ENCODE data around the gene CFAP73. TPM values are rescaled to one million over a fixed set of nuclear protein-coding genes. Genes with fewer than 3 reads are reported as not detected.

The CFAP73 gene
- total and polyA plus RNA-seq, 2 donors from 2014 or later = 0.52 to 2.4 TPM

DNA sequence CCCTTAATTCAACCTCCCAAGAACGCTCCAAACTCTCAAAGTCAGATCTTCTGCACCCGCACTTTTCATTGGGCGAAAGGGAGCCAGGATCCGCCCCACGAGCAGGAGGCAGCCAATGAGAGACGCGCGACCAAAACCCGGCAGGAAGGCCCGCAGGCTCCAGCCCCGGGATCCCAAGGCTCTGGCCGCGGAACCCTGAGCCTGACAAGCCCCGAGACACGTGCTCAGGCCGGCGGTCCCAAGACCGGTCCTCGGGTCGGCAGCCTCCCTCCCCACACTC, 35.3 kb downstream of the CFAP73 start:
- FAIRE-seq (no peak), DNase-seq (peak; percentile 90 to 96 (median 95))
- no peaks in the 10 kb centered on the region for H3K27me3 ChIP-seq (ENCODE audit: control insufficient read depth, insufficient read depth, low read length)
- TF ChIP-seq, protein P1, sequence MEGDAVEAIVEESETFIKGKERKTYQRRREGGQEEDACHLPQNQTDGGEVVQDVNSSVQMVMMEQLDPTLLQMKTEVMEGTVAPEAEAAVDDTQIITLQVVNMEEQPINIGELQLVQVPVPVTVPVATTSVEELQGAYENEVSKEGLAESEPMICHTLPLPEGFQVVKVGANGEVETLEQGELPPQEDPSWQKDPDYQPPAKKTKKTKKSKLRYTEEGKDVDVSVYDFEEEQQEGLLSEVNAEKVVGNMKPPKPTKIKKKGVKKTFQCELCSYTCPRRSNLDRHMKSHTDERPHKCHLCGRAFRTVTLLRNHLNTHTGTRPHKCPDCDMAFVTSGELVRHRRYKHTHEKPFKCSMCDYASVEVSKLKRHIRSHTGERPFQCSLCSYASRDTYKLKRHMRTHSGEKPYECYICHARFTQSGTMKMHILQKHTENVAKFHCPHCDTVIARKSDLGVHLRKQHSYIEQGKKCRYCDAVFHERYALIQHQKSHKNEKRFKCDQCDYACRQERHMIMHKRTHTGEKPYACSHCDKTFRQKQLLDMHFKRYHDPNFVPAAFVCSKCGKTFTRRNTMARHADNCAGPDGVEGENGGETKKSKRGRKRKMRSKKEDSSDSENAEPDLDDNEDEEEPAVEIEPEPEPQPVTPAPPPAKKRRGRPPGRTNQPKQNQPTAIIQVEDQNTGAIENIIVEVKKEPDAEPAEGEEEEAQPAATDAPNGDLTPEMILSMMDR (IDR thresholded peaks at IDR 0.05; ENCODE audit: borderline replicate concordance, extremely low read depth, insufficient read depth) = no peak
- no peaks in the 10 kb centered on the region for H3K9me3 ChIP-seq (ENCODE audit: control insufficient read depth in 2 of 3, insufficient read depth in 1 of 3, low read length in 3 of 3)
- peaks cover 2 to 11% (median 10%) of the 10 kb centered on the region in 3 donors for H3K36me3 ChIP-seq (ENCODE audit: control insufficient read depth in 2 of 3, insufficient read depth in 3 of 3, low read length in 3 of 3)
- H3K9ac ChIP-seq (ENCODE audit: low read length in 3 of 3) = peak overlapping the region; percentile 65 to 92 (median 84)
- intact Hi-C loops (cut with DNase I) = no loop called here
- peak overlapping the region; percentile 90 to 94 (median 92) for H3K4me3 ChIP-seq (ENCODE audit: low read length in 3 of 3)
- H3K4me1 ChIP-seq (ENCODE audit: control insufficient read depth in 2 of 3, insufficient read depth in 2 of 3, low read depth in 1 of 3, low read length in 3 of 3) = peaks cover 0 to 11% (median 0%) of the 10 kb centered on the region in 3 donors
- peak overlapping the region; percentile 95 to 96 for H3K27ac ChIP-seq (ENCODE audit: low read depth in 2 of 2, low read length in 2 of 2)

DNA sequence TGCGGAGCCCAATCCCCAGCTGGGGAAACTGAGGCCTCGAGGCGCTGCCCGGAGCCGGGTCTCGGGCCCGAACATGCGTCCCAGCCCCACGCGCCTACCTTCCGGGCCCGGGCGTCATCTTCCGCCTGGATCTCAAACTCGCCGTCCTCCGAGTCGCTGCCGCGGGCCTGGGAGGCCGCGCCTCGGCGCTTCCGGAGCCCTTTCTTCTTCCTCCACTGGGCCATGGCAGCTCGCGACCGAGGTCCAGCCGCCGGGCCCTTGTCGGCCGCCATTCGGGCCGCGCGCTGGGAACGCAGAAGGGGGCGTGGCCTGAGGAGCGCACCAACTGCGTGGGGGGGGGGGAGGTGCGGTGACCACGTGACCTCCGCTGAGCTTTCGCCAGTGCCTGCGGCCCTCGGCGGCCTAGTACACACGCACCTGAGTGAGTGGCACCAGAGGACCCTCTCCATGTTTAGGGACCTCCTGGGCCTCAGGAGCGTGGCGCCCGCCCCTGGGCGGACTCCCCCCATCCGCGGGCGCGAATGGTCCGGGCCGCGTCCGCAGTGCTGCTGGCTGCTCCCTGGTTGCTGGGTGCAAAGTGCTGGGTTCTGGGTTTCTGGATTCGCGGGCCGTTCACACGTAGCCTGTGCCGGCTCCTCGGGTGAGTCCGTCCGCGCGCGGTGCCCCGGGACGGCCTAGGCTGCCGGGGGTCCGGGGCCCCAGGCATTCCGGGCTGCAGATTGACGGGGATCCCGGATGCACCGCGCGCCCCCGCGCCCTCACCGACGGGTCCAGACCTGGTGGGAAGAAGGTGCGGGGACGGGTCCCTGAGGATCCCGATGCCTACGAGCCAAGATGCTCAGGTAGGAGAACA, 35.9 kb downstream of the CFAP73 start, which contains the start of the genes DDX54 and RITA1:
DDX54 (minus strand) TSS at position 299 of the 853 bp plus-strand sequence; CDS start at position 272, 27 bp downstream.
RITA1 (plus strand) TSS at position 542 of the 853 bp plus-strand sequence. CDS start 1,026 bp downstream, outside the sequence.
- peak within 1 kb of the TSS; percentile 84 to 92 (median 86) for H3K9ac ChIP-seq (ENCODE audit: low read length in 3 of 3)

DNA sequence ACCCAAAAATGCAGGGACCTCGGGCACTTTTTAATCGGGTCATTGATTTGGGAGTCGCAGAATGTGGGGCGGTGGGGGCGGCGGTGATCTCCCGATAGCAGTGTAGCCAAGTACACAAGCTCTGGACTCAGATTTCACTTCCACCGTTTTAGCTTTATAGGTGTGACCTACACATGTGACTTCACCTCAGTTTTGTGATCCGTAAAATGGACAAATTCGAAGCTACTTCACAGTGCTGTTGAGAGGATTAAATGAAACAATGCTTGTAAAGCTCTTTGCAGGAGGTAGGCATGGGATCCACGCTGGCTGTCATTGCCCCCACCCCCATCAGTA, 36.5 kb downstream of the CFAP73 start:
- Histone ChIP-seq H3K27me3 (ENCODE audit: control insufficient read depth, insufficient read depth, low read length) (no peaks in the 10 kb centered on the region), H3K27ac (ENCODE audit: low read depth in 2 of 2, low read length in 2 of 2) (peak overlapping the region; percentile 95 to 96), H3K36me3 (ENCODE audit: control insufficient read depth in 2 of 3, insufficient read depth in 3 of 3, low read length in 3 of 3) (peaks cover 2 to 6% (median 2%) of the 10 kb centered on the region in 3 donors), H3K4me1 (ENCODE audit: control insufficient read depth in 2 of 3, insufficient read depth in 2 of 3, low read depth in 1 of 3, low read length in 3 of 3) (peaks cover 0 to 11% (median 0%) of the 10 kb centered on the region in 3 donors), H3K9ac (ENCODE audit: low read length in 3 of 3) (peak overlapping the region; percentile 45 to 84 (median 79)), H3K4me3 (ENCODE audit: low read length in 3 of 3) (peak overlapping the region; percentile 55 to 92 (median 90)), H3K9me3 (ENCODE audit: control insufficient read depth in 2 of 3, insufficient read depth in 1 of 3, low read length in 3 of 3) (no peaks in the 10 kb centered on the region)
- DNase-seq (peak in 2 of 5 donors; percentile 57 to 70), FAIRE-seq (no peak)
- TF ChIP-seq, protein P1 (IDR thresholded peaks at IDR 0.05; ENCODE audit: borderline replicate concordance, extremely low read depth, insufficient read depth) = no peak
- intact Hi-C loops (cut with DNase I) = no loop called here

More for the DNA sequence above, 35.9 kb downstream of the CFAP73 start, which contains the start of the genes DDX54 and RITA1:
- Histone ChIP-seq H3K4me1 (ENCODE audit: control insufficient read depth in 2 of 3, insufficient read depth in 2 of 3, low read depth in 1 of 3, low read length in 3 of 3) (peaks cover 0 to 11% (median 0%) of the 10 kb centered on the region in 3 donors), H3K27me3 (ENCODE audit: control insufficient read depth, insufficient read depth, low read length) (no peaks in the 10 kb centered on the region), H3K27ac (ENCODE audit: low read depth in 2 of 2, low read length in 2 of 2) (peak within 1 kb of the TSS; percentile 95 to 96), H3K9me3 (ENCODE audit: control insufficient read depth in 2 of 3, insufficient read depth in 1 of 3, low read length in 3 of 3) (no peaks in the 10 kb centered on the region), H3K36me3 (ENCODE audit: control insufficient read depth in 2 of 3, insufficient read depth in 3 of 3, low read length in 3 of 3) (peaks cover 2 to 8% (median 6%) of the 10 kb centered on the region in 3 donors), H3K4me3 (ENCODE audit: low read length in 3 of 3) (peak within 1 kb of the TSS; percentile 90 to 94 (median 92))
- intact Hi-C loops (cut with DNase I) = no loop called here
- DNase-seq = peak; percentile 88 to 94 (median 90)
- TF ChIP-seq, protein P1 (IDR thresholded peaks at IDR 0.05; ENCODE audit: borderline replicate concordance, extremely low read depth, insufficient read depth) = no peak
- FAIRE-seq = no peak
